ENCODE measurements around the gene RRBP1.

Gene RRBP1

DNA sequence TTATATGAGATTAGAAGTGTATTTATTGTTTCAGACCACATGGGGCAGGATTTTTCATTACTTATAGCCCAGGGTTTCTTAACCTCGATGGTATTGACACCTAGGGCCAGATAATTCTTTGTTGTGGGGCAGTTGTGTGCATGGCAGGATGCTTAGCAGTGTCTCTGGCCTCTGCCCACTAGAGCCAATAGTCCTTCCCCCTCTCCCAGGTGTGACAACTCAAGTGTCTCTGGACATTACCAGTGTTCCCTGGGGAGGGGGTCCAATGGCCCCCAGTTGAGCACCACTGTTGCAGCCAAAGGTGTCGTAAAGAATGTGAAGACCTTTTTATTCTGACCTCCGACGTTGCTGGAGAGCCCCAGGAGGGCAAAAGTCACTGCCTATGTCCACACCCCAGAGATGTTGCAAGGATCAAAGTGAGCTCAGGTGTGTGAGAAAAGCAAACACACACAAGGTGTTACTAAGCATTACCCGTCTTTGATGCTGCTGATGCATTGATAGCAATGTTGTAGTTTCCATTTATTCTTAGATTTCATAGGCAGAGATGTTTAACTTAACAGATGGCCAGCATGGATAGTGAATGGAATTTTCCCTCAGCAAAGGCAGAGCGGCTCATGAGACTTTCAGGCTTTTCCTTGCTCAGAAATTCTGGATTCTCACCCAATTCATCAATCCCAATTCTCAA, 39.9 kb upstream of the RRBP1 start:
- Histone ChIP-seq H3K27me3 (no peaks in the 10 kb centered on the region), H3K4me1 (peaks cover 5% of the 10 kb centered on the region), H3K27ac (no peak overlapping the region), H3K9ac (no peak overlapping the region), H4K20me1 (no peaks in the 10 kb centered on the region), H3K4me2 (no peak overlapping the region), H3K36me3 (no peaks in the 10 kb centered on the region), H3K4me3 (no peak overlapping the region), H3K9me3 (no peaks in the 10 kb centered on the region)
- TF ChIP-seq Cebpa-rat (IDR thresholded peaks at IDR 0.05): no peak

DNA sequence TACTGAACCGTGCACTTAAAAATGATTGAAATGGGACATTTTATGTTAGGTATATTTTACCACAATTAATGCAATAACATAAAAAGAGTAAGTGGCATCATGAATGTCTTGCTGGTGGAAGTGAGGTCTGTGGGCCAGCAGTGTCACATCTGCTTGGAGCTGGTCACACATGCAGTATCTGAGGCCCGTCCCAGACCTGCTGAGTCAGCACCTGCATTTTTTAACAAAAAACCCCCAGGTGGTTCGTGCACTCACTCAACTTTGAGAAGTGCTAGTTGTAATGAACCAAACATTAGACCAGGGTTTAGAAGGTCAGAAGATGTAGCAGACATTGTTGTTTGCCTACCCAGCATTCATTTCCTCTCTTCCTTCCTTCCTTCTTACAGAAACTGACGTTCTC, 38.7 kb upstream of the RRBP1 start:
- no peaks in the 10 kb centered on the region for H4K20me1 ChIP-seq
- H3K36me3 ChIP-seq: no peaks in the 10 kb centered on the region
- H3K27ac ChIP-seq: no peak overlapping the region
- H3K4me1 ChIP-seq: peaks cover 5% of the 10 kb centered on the region
- H3K9me3 ChIP-seq: no peaks in the 10 kb centered on the region
- no peaks in the 10 kb centered on the region for H3K27me3 ChIP-seq
- H3K4me3 ChIP-seq: no peak overlapping the region
- no peak for TF ChIP-seq Cebpa-rat (IDR thresholded peaks at IDR 0.05)
- no peak overlapping the region for H3K9ac ChIP-seq
- H3K4me2 ChIP-seq: no peak overlapping the region

DNA sequence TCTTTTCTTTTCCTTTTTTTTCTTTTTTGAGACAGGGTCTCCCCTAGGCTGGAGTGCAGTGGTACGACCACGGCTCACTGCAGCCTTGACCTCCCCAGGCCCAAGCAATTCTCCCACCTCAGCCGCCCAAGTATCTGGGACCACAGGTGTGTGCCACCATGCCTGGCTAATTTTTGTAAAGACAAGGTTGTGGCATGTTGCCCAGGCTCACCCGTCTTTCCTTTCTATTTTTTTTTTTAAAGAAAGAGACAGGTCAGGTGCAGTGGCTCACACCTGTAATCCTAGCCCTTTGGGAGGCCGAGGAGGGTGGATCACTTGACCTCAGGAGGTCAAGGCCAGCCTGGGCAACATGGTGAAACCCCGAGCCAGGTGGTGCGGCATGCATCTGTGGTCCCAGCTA, 34.3 kb upstream of the RRBP1 start:
- H3K4me2 ChIP-seq: no peak overlapping the region
- no peak overlapping the region for H3K4me3 ChIP-seq
- peaks cover 18% of the 10 kb centered on the region for H3K4me1 ChIP-seq
- H4K20me1 ChIP-seq: no peaks in the 10 kb centered on the region
- H3K27ac ChIP-seq: no peak overlapping the region
- no peaks in the 10 kb centered on the region for H3K36me3 ChIP-seq
- no peak overlapping the region for H3K9ac ChIP-seq
- no peak for TF ChIP-seq Cebpa-rat (IDR thresholded peaks at IDR 0.05)
- no peaks in the 10 kb centered on the region for H3K9me3 ChIP-seq
- H3K27me3 ChIP-seq: no peaks in the 10 kb centered on the region

DNA sequence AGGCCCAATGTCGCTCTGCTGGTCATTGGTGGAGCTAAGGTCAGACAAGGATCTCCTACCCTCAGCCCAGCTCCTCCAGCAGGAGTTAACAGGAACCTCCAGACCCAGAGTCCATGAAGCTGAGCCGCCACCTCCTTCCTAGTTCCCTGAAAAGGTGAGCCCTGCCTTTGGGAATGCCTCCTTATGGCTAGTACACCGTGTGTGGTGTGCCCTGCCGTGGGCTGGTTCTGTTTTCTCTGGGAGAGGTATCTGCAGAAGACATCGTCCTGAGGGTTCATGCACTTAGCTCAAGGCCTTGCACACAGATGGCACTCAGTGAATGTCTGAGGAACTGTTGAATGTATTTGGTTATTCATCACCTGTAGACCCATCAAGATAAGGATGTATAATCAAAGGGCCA, 33.0 kb upstream of the RRBP1 start:
- TF ChIP-seq Cebpa-rat (IDR thresholded peaks at IDR 0.05): no peak
- Histone ChIP-seq H3K9ac (no peak overlapping the region), H3K27me3 (no peaks in the 10 kb centered on the region), H4K20me1 (no peaks in the 10 kb centered on the region), H3K4me3 (no peak overlapping the region), H3K4me1 (peaks cover 25% of the 10 kb centered on the region), H3K27ac (no peak overlapping the region), H3K36me3 (no peaks in the 10 kb centered on the region), H3K4me2 (no peak overlapping the region), H3K9me3 (no peaks in the 10 kb centered on the region)

DNA sequence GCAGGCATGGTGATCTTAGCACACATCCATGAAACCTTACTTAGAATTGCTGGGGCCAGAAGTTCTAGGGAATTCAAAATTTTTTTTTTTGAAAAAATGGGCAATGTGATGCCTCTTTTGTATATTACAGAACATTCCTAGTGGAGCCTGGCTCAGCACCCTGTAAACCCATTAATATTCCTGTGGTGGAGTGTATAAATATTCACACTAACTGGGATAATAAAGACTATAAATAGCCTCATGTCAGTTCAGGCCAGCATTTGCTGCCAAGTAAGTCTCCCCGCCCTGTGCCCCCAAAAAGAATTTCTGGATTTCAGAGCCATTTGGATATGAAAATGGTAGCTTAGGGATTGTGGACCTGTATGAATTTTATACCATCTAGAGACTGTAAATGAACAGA, 32.6 kb upstream of the RRBP1 start:
- Histone ChIP-seq H3K4me1 (peaks cover 27% of the 10 kb centered on the region), H3K27ac (no peak overlapping the region), H3K27me3 (no peaks in the 10 kb centered on the region), H3K36me3 (no peaks in the 10 kb centered on the region), H3K9me3 (no peaks in the 10 kb centered on the region), H3K4me3 (no peak overlapping the region), H3K4me2 (no peak overlapping the region), H4K20me1 (no peaks in the 10 kb centered on the region), H3K9ac (no peak overlapping the region)
- TF ChIP-seq Cebpa-rat (IDR thresholded peaks at IDR 0.05): no peak

DNA sequence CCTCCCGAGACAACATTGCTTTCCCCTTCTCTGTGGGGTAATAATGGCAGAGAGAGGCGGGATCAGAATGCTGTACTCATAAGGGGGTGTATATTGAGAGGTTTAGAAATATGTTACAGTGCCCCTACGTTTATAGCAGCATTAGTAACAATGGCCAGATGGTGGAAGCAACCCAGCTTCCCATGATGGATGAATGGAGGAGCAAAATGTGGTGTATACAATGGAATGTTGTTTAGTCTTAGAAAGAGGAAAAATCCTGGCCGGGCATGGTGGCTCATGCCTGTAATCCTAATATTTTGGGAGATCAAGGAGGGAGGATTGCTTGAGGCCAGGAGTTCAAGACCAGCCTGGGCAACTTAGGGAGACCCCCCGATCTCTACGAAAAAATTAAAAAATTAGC, 30.7 kb upstream of the RRBP1 start:
- H3K4me3 ChIP-seq: no peak overlapping the region
- H3K36me3 ChIP-seq: no peaks in the 10 kb centered on the region
- no peak overlapping the region for H3K27ac ChIP-seq
- no peak overlapping the region for H3K9ac ChIP-seq
- H3K4me2 ChIP-seq: no peak overlapping the region
- no peaks in the 10 kb centered on the region for H4K20me1 ChIP-seq
- no peak for TF ChIP-seq Cebpa-rat (IDR thresholded peaks at IDR 0.05)
- H3K9me3 ChIP-seq: no peaks in the 10 kb centered on the region
- peaks cover 27% of the 10 kb centered on the region for H3K4me1 ChIP-seq
- H3K27me3 ChIP-seq: no peaks in the 10 kb centered on the region

DNA sequence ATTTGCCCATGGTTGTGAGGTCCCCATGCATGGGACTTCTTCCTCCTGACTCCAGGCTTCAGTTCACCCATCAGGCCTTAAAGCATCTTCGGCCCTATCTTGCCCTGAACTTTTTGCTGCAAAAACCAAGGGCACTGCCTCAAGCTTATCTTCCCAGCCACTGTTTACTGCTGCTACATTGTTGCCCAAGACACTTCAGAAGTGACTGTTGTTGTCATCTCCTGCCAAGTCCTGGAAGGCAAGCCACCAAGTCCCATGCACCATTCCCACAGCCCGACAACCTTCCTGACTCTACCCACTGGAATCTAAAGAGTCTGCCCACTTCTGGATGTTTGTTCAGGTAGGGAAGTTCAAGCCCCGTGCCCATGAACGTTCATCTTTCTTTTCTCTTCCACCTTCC, 30.2 kb upstream of the RRBP1 start:
- TF ChIP-seq Cebpa-rat (IDR thresholded peaks at IDR 0.05): no peak
- H3K27ac ChIP-seq: no peak overlapping the region
- H4K20me1 ChIP-seq: no peaks in the 10 kb centered on the region
- no peak overlapping the region for H3K4me3 ChIP-seq
- no peaks in the 10 kb centered on the region for H3K36me3 ChIP-seq
- H3K9me3 ChIP-seq: no peaks in the 10 kb centered on the region
- H3K4me1 ChIP-seq: peaks cover 27% of the 10 kb centered on the region
- no peak overlapping the region for H3K9ac ChIP-seq
- H3K27me3 ChIP-seq: no peaks in the 10 kb centered on the region
- peak overlapping the region; percentile 82 for H3K4me2 ChIP-seq

DNA sequence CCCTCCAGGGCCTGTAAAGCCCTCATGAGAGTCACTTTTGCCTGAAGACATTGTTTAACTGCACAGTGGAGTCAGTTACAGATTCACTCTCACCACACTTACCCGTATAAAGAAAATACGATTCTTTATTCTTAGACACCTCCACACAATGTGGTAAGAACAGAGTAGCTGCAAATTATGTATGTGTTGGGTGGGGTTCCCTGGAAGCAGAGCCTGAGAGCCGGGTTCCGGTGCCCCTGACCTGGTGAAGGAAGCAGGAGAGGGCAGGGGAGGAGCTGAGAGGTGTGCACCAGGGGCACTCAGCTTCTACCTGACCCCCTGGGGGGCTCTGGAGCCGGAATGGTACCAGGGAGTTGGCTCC, 29.2 kb upstream of the RRBP1 start:
- Histone ChIP-seq H3K4me2 (peak overlapping the region; percentile 82), H3K4me3 (no peak overlapping the region), H3K9ac (0 out of 2 replicates have a peak overlapping the region, but pooled peaks have one; percentile 3), H3K27me3 (no peaks in the 10 kb centered on the region), H3K36me3 (no peaks in the 10 kb centered on the region), H3K9me3 (no peaks in the 10 kb centered on the region), H3K4me1 (peaks cover 27% of the 10 kb centered on the region), H3K27ac (peak overlapping the region; percentile 61; the same call in 1 of the 2 replicates), H4K20me1 (no peaks in the 10 kb centered on the region)
- no peak for TF ChIP-seq Cebpa-rat (IDR thresholded peaks at IDR 0.05)

DNA sequence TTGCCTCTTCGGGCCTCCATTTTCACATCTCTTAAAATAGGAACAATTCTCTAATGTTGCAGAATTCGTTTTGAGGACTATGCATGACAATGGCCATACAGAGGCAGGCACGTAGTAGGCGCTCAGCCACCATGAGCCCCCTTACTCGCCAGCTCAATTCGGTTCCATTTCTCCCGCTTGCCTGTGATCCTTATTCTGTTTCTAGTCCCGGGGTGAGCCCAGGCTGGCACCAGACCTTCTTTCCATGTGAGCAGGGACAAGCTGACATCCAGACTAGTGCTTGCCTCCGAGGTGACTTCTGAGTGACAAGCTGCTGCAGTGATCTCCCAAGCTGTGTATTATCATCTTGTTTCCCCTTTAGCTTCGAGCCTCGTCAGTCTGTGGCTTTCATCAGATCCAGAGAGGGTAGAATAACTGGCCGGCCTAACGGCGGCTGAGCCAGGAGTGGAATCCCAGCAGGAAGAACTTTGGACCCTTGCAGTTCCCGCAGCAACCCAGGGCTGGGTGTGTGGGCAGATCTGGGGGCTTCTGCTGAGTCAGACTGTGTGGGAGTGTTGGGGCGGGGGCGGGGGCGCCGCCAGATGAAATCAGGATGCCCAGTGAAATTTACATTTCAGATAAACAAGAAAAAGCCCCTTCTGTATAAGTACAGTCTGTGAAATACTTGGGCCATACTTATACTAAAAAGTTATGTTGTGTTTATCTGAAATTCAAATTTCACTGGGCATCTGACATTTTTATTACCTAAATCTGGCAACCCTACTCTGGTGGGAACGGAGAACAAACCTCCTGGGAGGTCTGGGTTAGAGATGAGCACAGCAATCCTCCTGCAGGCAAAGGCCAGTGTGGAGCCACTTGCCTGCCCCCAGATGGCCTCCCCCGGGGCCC, 28.6 kb upstream of the RRBP1 start:
- Histone ChIP-seq H4K20me1 (no peaks in the 10 kb centered on the region), H3K27me3 (no peaks in the 10 kb centered on the region), H3K4me2 (peak overlapping the region; percentile 82), H3K9me3 (no peaks in the 10 kb centered on the region), H3K4me3 (no peak overlapping the region), H3K36me3 (no peaks in the 10 kb centered on the region), H3K27ac (peak overlapping the region; percentile 61; the same call in 1 of the 2 replicates), H3K4me1 (peaks cover 27% of the 10 kb centered on the region), H3K9ac (0 out of 2 replicates have a peak overlapping the region, but pooled peaks have one; percentile 3)
- no peak for TF ChIP-seq Cebpa-rat (IDR thresholded peaks at IDR 0.05)
